ENCODE measurements around the gene CYP11A1. TPM values are rescaled to one million over a fixed set of nuclear protein-coding genes. Genes with fewer than 3 reads are reported as not detected.

The CYP11A1 gene
- total RNA-seq, 1 donor from 2014 or later = not detected

DNA sequence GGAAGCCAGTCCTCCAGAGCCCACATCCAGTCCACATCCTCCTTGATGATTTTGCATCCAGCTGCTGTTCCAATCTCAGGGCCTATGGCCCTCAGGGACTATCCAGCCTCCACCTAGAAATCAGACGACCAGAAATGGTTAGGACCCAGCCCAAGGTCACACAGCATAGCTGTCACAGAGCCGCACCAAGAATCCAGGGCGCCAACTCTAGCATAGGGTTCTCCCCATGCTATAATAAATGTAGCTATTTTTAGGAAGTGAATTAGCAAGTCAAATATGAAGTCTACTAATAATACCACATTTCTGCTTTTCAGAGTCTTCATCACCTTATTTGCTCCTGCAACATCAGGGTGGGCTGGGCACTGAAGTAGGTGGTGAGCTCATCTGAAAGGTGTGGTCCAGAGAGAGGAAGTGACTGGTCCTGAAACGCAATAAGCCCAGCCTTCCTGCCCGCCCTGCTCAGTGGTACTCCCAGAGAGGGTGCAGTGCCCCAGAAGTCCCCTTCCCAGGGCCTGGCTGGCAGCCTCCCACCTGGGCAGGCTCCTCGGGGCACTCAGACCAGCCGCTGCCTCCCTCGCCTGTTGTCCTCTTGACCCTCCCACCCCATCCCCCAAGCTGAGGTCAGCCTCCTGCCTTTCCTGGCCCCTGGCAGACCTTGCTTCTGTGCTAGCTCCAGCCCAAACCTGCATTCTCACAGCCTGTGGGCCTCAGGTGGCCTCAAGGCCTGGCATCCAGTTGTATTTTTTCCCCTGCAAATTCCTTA is 17.6 kb upstream of the CYP11A1 start:
- Mint-ChIP-seq H3K9me3 (no peaks in the 10 kb centered on the region), H3K27me3 (no peaks in the 10 kb centered on the region), H3K4me1 (peaks cover 77% of the 10 kb centered on the region), H3K4me3 (peak overlapping the region; percentile 75), H3K27ac (peak overlapping the region; percentile 97), H3K36me3 (ENCODE audit: low read depth) (no peaks in the 10 kb centered on the region)
- ChIA-PET CTCF (interaction anchor here (0.6 to 12.5 kb wide), 12 partner anchors 9 to 723 kb away, joined by 3 to 403 read pairs (median 7); partner anchors contain the start of genes SEMA7A and UBL7), POLR2A (interaction anchor here (0.5 to 14.2 kb wide), 21 partner anchors 9 to 1353 kb away, joined by 3 to 563 read pairs (median 4); partner anchors contain the start of genes CSK, SEMA7A and UBL7)
- DNase-seq = peak; percentile 67
- ATAC-seq (ENCODE audit: low read depth) = peak; percentile 82
- intact Hi-C loops (cut with micrococcal nuclease) = loop anchor here (1.0 kb wide), 3 partner anchors 11 to 76 kb away; partner anchors contain the start of gene UBL7
- TF ChIP-seq, protein P1, sequence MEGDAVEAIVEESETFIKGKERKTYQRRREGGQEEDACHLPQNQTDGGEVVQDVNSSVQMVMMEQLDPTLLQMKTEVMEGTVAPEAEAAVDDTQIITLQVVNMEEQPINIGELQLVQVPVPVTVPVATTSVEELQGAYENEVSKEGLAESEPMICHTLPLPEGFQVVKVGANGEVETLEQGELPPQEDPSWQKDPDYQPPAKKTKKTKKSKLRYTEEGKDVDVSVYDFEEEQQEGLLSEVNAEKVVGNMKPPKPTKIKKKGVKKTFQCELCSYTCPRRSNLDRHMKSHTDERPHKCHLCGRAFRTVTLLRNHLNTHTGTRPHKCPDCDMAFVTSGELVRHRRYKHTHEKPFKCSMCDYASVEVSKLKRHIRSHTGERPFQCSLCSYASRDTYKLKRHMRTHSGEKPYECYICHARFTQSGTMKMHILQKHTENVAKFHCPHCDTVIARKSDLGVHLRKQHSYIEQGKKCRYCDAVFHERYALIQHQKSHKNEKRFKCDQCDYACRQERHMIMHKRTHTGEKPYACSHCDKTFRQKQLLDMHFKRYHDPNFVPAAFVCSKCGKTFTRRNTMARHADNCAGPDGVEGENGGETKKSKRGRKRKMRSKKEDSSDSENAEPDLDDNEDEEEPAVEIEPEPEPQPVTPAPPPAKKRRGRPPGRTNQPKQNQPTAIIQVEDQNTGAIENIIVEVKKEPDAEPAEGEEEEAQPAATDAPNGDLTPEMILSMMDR (IDR thresholded peaks at IDR 0.05) = no peak

DNA sequence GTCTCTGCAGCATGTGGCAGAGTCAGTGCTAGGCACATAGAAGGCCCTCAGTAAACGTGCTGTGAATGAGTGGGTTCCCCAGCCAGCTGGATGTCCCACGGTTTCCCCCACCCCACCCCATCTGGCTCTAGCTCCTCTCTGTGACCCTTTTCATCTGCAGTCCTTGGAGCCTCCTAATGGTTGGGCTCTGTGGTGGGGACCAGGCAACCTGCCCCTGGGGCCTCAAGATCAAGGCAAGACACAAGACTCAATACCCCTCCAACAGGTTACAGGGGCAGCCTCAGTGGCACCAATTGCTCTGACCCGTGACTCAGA is 17.1 kb upstream of the CYP11A1 start:
- no peaks in the 10 kb centered on the region for H3K27me3 Mint-ChIP-seq
- ChIA-PET CTCF (interaction anchor here (0.6 to 12.5 kb wide), 11 partner anchors 8 to 723 kb away, joined by 3 to 403 read pairs (median 8); partner anchors contain the start of genes SEMA7A and UBL7), POLR2A (interaction anchor here (0.6 to 14.2 kb wide), 20 partner anchors 8 to 415 kb away, joined by 3 to 563 read pairs (median 4); partner anchors contain the start of genes CSK, SEMA7A and UBL7)
- H3K36me3 Mint-ChIP-seq (ENCODE audit: low read depth) = no peaks in the 10 kb centered on the region
- ATAC-seq (ENCODE audit: low read depth) (no peak), DNase-seq (no peak)
- peak overlapping the region; percentile 97 for H3K27ac Mint-ChIP-seq
- TF ChIP-seq, protein P1 (IDR thresholded peaks at IDR 0.05) = no peak
- no peaks in the 10 kb centered on the region for H3K9me3 Mint-ChIP-seq
- intact Hi-C loops (cut with micrococcal nuclease) = no loop called here
- H3K4me3 Mint-ChIP-seq = peak overlapping the region; percentile 75
- H3K4me1 Mint-ChIP-seq = peaks cover 76% of the 10 kb centered on the region

DNA sequence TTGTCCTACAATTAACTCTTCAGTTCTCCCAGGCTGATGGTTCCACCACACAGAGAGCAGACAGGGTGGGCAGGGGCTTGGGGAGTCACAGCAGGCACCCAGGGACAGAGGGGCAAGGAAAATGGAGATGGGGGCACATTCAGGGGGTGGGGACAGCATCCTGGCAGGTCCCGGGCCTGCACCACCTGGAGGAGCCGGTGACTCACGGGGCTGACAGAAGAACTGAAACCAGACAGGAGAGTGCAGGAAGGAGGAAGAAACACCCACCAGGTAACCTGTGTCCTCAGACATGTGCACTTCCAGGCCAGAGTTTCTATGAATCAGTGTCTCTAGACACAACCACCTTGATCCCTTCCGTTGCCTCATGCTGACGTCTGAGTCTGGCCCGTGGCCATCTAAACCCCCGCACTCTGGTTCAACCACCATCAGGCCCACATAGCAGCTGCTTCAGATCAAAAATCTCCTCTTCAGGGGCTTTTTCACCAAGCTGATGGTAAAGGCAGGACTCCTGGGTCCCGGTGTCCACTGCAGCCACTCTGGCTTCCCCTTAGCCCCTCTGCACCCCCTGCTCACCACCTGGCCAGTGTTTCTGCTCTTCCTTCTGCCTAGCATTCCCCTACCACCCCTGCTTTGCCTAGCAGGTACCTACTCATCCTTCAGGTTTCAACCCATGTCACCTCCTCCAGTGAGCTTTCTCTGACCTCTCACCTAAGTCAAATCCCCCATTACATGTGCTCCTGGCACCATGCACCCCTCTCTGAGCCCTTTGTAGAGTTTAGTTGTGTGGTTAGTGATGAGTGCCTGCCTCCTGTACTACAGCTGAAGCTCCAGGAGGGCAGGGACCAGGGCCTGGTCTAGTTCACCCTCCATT is 16.5 kb upstream of the CYP11A1 start:
- H3K4me1 Mint-ChIP-seq = peaks cover 78% of the 10 kb centered on the region

DNA sequence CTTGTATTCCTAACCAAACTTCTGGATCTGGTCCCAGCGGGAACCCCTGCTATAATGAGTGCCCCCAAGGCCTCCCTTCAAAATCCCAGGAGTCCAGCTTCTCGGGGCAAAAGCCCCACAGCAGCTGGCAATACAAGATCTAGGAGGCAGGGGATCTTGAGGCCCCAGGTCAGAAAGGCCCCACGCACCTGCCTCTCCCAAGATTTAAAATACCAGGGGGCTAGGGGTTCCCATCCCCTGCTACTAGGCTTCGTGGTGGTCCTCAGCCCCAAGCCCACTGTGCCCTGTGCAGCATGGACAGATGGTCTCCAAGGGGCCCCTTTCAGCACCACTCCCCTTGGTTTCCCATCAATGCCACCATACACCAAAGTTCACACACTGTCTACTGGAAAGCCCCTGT is 15.8 kb upstream of the CYP11A1 start:
- ChIA-PET CTCF (interaction anchor here (0.8 to 12.5 kb wide), 11 partner anchors 9 to 238 kb away, joined by 3 to 403 read pairs (median 10); partner anchors contain the start of genes SEMA7A and UBL7), POLR2A (interaction anchor here (1.2 to 14.2 kb wide), 8 partner anchors 9 to 406 kb away, joined by 3 to 563 read pairs (median 12); partner anchors contain the start of genes SEMA7A and UBL7)
- DNase-seq (no peak), ATAC-seq (ENCODE audit: low read depth) (no peak)
- Mint-ChIP-seq H3K36me3 (ENCODE audit: low read depth) (no peaks in the 10 kb centered on the region), H3K27ac (peak overlapping the region; percentile 97), H3K4me3 (peak overlapping the region; percentile 75), H3K9me3 (no peaks in the 10 kb centered on the region), H3K4me1 (peaks cover 78% of the 10 kb centered on the region), H3K27me3 (no peaks in the 10 kb centered on the region)
- intact Hi-C loops (cut with micrococcal nuclease) = loop anchor here (1.0 kb wide), 1 partner anchor 51 kb away; no protein-coding TSS in a partner anchor
- TF ChIP-seq, protein P1 (IDR thresholded peaks at IDR 0.05) = no peak

More for the DNA sequence above, 16.5 kb upstream of the CYP11A1 start:
- intact Hi-C loops (cut with micrococcal nuclease) = loop anchor here (1.0 kb wide), 1 partner anchor 50 kb away; no protein-coding TSS in a partner anchor
- ATAC-seq (ENCODE audit: low read depth) (peak; percentile 49), DNase-seq (peak; percentile 70)
- Mint-ChIP-seq H3K36me3 (ENCODE audit: low read depth) (no peaks in the 10 kb centered on the region), H3K9me3 (no peaks in the 10 kb centered on the region), H3K27me3 (no peaks in the 10 kb centered on the region), H3K4me3 (peak overlapping the region; percentile 75), H3K27ac (peak overlapping the region; percentile 97)
- ChIA-PET POLR2A (interaction anchor here (0.6 to 14.2 kb wide), 18 partner anchors 9 to 490 kb away, joined by 3 to 563 read pairs (median 6); partner anchors contain the start of genes CSK, SEMA7A and UBL7), CTCF (interaction anchor here (1.3 to 12.5 kb wide), 9 partner anchors 8 to 106 kb away, joined by 4 to 403 read pairs (median 10); partner anchors contain the start of genes SEMA7A and UBL7)
- TF ChIP-seq, protein P1 (IDR thresholded peaks at IDR 0.05) = no peak
